H9 (cell line): ENCODE data around the gene OR1B1. TPM values are rescaled to one million over a fixed set of nuclear protein-coding genes. Genes with fewer than 3 reads are reported as not detected.

Source experiments
- DNase-seq: peaks from one replicate; pipeline ENCODE4 v3.0.0-alpha.2; 2017
- H2AFZ ChIP-seq: one replicate; pipeline ENCODE4 v1.6.1; 2013; ENCODE audit warnings: mild to moderate bottlenecking, low read length, control low read depth, moderate library complexity
- H2AK5ac ChIP-seq: 2 replicates; pipeline ENCODE4 v1.6.1; 2013; ENCODE audit warnings: low read length, control low read depth, mixed read lengths; ENCODE audit not compliant: insufficient read length
- H2BK120ac ChIP-seq: one replicate; pipeline ENCODE4 v1.6.1; 2013; ENCODE audit warnings: low read depth, mild to moderate bottlenecking, low read length, control low read depth, inconsistent platforms; ENCODE audit not compliant: poor library complexity, severe bottlenecking
- H2BK12ac ChIP-seq: 2 replicates; pipeline ENCODE4 v1.6.1; 2013; ENCODE audit warnings: low read length, control low read depth, mixed read lengths, low read depth; ENCODE audit not compliant: insufficient read length
- H2BK15ac ChIP-seq: 2 replicates; pipeline ENCODE4 v1.6.1; 2013; ENCODE audit warnings: low read depth, low read length, control low read depth
- H2BK20ac ChIP-seq: one replicate; pipeline ENCODE4 v1.6.1; 2013; ENCODE audit warnings: low read depth, mild to moderate bottlenecking, low read length, control low read depth, inconsistent platforms; ENCODE audit not compliant: poor library complexity, severe bottlenecking
- H2BK5ac ChIP-seq: 2 replicates; pipeline ENCODE4 v1.6.1; 2013; ENCODE audit warnings: low read length, control low read depth, mixed read lengths; ENCODE audit not compliant: insufficient read length
- H3K14ac ChIP-seq: 2 replicates; pipeline ENCODE4 v1.6.1; 2013; ENCODE audit warnings: low read length, control low read depth; ENCODE audit not compliant: insufficient read depth
- H3K18ac ChIP-seq: 2 replicates; pipeline ENCODE4 v1.6.1; 2013; ENCODE audit warnings: low read depth, mild to moderate bottlenecking, mixed read lengths, low read length, control low read depth; ENCODE audit not compliant: insufficient read length
- H3K23ac ChIP-seq: 2 replicates; pipeline ENCODE4 v1.6.1; 2013; ENCODE audit warnings: low read length, control low read depth, mixed read lengths, low read depth; ENCODE audit not compliant: insufficient read length
- H3K23me2 ChIP-seq: 2 replicates; pipeline ENCODE4 v1.6.1; 2013; ENCODE audit warnings: low read depth, mild to moderate bottlenecking, mixed read lengths, low read length, control low read depth; ENCODE audit not compliant: insufficient read length, poor library complexity, severe bottlenecking
- H3K27ac ChIP-seq: 2 replicates; pipeline ENCODE4 v1.5.1; 2013; ENCODE audit warnings: low read length, control low read depth, mixed read lengths, low read depth; ENCODE audit not compliant: insufficient read length
- H3K27me3 ChIP-seq: 2 replicates; pipeline ENCODE4 v1.6.1; 2013; ENCODE audit warnings: low read length, control low read depth, inconsistent platforms; ENCODE audit not compliant: insufficient read depth
- H3K4ac ChIP-seq: 2 replicates; pipeline ENCODE4 v1.6.1; 2013; ENCODE audit warnings: low read depth, mild to moderate bottlenecking, control low read depth, inconsistent platforms, low read length, moderate library complexity
- H3K4me1 ChIP-seq: 2 replicates; pipeline ENCODE4 v1.6.1; 2013; ENCODE audit warnings: low read length, control low read depth, inconsistent platforms; ENCODE audit not compliant: insufficient read depth
- H3K4me2 ChIP-seq: 2 replicates; pipeline ENCODE4 v1.6.1; 2013; ENCODE audit warnings: low read length, control low read depth, mixed read lengths; ENCODE audit not compliant: insufficient read length, insufficient read depth
- H3K56ac ChIP-seq: 2 replicates; pipeline ENCODE4 v1.6.1; 2013; ENCODE audit warnings: low read depth, mild to moderate bottlenecking, mixed read lengths, low read length, control low read depth; ENCODE audit not compliant: insufficient read length
- H3K79me1 ChIP-seq: 2 replicates; pipeline ENCODE4 v1.6.1; 2013; ENCODE audit warnings: low read depth, mild to moderate bottlenecking, moderate library complexity, low read length, control low read depth, inconsistent platforms; ENCODE audit not compliant: insufficient read depth, poor library complexity, severe bottlenecking
- H3K79me2 ChIP-seq: 2 replicates; pipeline ENCODE4 v1.6.1; 2013; ENCODE audit warnings: low read length, control low read depth, inconsistent platforms; ENCODE audit not compliant: insufficient read depth
- H3K9ac ChIP-seq: 2 replicates; pipeline ENCODE4 v1.6.1; 2013; ENCODE audit warnings: low read length, control low read depth, mixed read lengths; ENCODE audit not compliant: insufficient read length; ENCODE audit errors: extremely low read depth
- H3K9me3 ChIP-seq: one replicate; pipeline ENCODE4 v1.6.1; 2013; ENCODE audit warnings: low read depth, low read length, inconsistent platforms; ENCODE audit not compliant: control insufficient read depth
- H3T11ph ChIP-seq: one replicate; pipeline ENCODE4 v1.6.1; 2013; ENCODE audit warnings: mild to moderate bottlenecking, low read length, control low read depth, inconsistent platforms
- H4K20me1 ChIP-seq: one replicate; pipeline ENCODE4 v1.6.1; 2013; ENCODE audit not compliant: control insufficient read depth, insufficient read length, insufficient read depth
- H4K5ac ChIP-seq: 2 replicates; pipeline ENCODE4 v1.6.1; 2013; ENCODE audit warnings: low read depth, mild to moderate bottlenecking, mixed read lengths, low read length, control low read depth; ENCODE audit not compliant: insufficient read length
- H4K8ac ChIP-seq: replicated peaks from 2 replicates; pipeline ENCODE4 v1.6.1; 2013; ENCODE audit warnings: low read length, control low read depth, mixed read lengths, low read depth; ENCODE audit not compliant: insufficient read length
- H4K91ac ChIP-seq: 2 replicates; pipeline ENCODE4 v1.6.1; 2013; ENCODE audit warnings: low read depth, mild to moderate bottlenecking, moderate library complexity, mixed read lengths, low read length, control low read depth; ENCODE audit not compliant: insufficient read length
- H3K27ac Mint-ChIP-seq, 3 experiments: 2 replicates in 2 of 3; 3 replicates in 1 of 3; pipeline ENCODE4 v1.8.0; 2020 to 2021; ENCODE audit warnings: mixed read lengths in 3 of 3, mild to moderate bottlenecking in 1 of 3, moderate library complexity in 1 of 3
- H3K27me3 Mint-ChIP-seq: 2 replicates; pipeline ENCODE4 v1.8.0; 2021; ENCODE audit warnings: low read depth, mild to moderate bottlenecking, moderate library complexity, mixed read lengths
- H3K36me3 Mint-ChIP-seq, 3 experiments: 2 replicates in 2 of 3; 3 replicates in 1 of 3; pipeline ENCODE4 v1.8.0; 2020 to 2021; ENCODE audit warnings: low read depth in 3 of 3, mixed read lengths in 3 of 3; ENCODE audit not compliant: insufficient read depth in 1 of 3
- H3K4me1 Mint-ChIP-seq, 2 experiments: 2 replicates each; pipeline ENCODE4 v1.8.0; 2020; ENCODE audit warnings: mixed read lengths in 2 of 2
- H3K4me3 Mint-ChIP-seq, 2 experiments: 2 replicates in 1 of 2; 3 replicates in 1 of 2; pipeline ENCODE4 v1.8.0; 2020 to 2021; ENCODE audit warnings: mild to moderate bottlenecking in 2 of 2, mixed read lengths in 2 of 2, moderate library complexity in 1 of 2
- H3K9me3 Mint-ChIP-seq, 2 experiments: 2 replicates in 1 of 2; 3 replicates in 1 of 2; pipeline ENCODE4 v1.8.0; 2020; ENCODE audit warnings: mild to moderate bottlenecking in 2 of 2, mixed read lengths in 2 of 2, moderate library complexity in 1 of 2
- CTCF ChIP-seq: fragments of 200-600 bp; sonication (generic); conservative IDR thresholded peaks from 3 replicates; pipeline ENCODE4 v1.8.0; 2021; ENCODE audit warnings: antibody characterized with exemption, mild to moderate bottlenecking
- WGBS: extraction: QIAGEN DNeasy Blood & Tissue Kit; methylation state at CpG from one replicate; pipeline ENCODE4 v1.1.7; 2013; ENCODE audit warnings: missing lambda C conversion rate, low lambda C conversion rate, mixed read lengths; ENCODE audit not compliant: insufficient read length; ENCODE audit errors: extremely low coverage; 5-methylcytosine and 5-hydroxymethylcytosine counted together
- total RNA-seq: library from RNA; stranded (reverse); gene quantifications from 2 replicates; pipeline ENCODE4 v1.2.1, GENCODE V29; 2021

Gene OR1B1
- total RNA-seq, 1 experiment from 2014 or later, result not detected

GRCh38 chr9:122619996-122620395 lies 37.4 kb downstream of the OR1B1 start:
- Histone ChIP-seq H2BK15ac (no peak overlapping the region), H3K4me1 (no peaks in the 10 kb centered on the region), H2BK120ac (no peak overlapping the region), H4K20me1 (no peaks in the 10 kb centered on the region), H4K5ac (no peak overlapping the region), H3K9ac (no peak overlapping the region), H3K79me2 (no peaks in the 10 kb centered on the region), H3K79me1 (no peaks in the 10 kb centered on the region), H3K4ac (no peak overlapping the region), H3K27ac (no peak overlapping the region), H3K27me3 (no peaks in the 10 kb centered on the region), H4K91ac (no peak overlapping the region), H2BK5ac (no peak overlapping the region), H3K23ac (no peak overlapping the region), H3T11ph (no peak overlapping the region), H2BK12ac (no peak overlapping the region), H2AFZ (no peak overlapping the region), H3K14ac (no peak overlapping the region), H3K18ac (no peak overlapping the region), H3K4me2 (no peak overlapping the region), H3K56ac (no peak overlapping the region), H4K8ac (no peak overlapping the region), H2AK5ac (no peak overlapping the region), H3K23me2 (no peaks in the 10 kb centered on the region), H2BK20ac (no peak overlapping the region), H3K9me3 (peaks cover 68% of the 10 kb centered on the region)
- Mint-ChIP-seq H3K4me1 (no peaks in the 10 kb centered on the region), H3K9me3 (peaks cover 85 to 87% of the 10 kb centered on the region in 2 experiments), H3K4me3 (no peak overlapping the region), H3K27ac (no peak overlapping the region), H3K36me3 (peaks cover 0 to 21% (median 5%) of the 10 kb centered on the region in 3 experiments; a peak in 5 of 7 replicates), H3K27me3 (no peaks in the 10 kb centered on the region)
- no peak for DNase-seq
- WGBS, result no CpG with 5 or more reads among the region's 7 CpGs
- TF ChIP-seq CTCF, result no peak
